Osteoblast (primary cell): ENCODE data around the gene IDUA. TPM values are rescaled to one million over a fixed set of nuclear protein-coding genes. Genes with fewer than 3 reads are reported as not detected.
"Not testable (repeated sequence)": the region's sequence is repeated elsewhere in the genome, so short reads cannot be mapped to it uniquely, and the experiment has no call there.

ENCODE experiments used
- DNase-seq: peaks from one replicate; pipeline ENCODE4 v3.0.0; 2011; ENCODE audit warnings: low spot score, mixed read lengths; ENCODE audit not compliant: insufficient read length; ENCODE audit errors: missing footprints
- H2AFZ ChIP-seq: 2 replicates; pipeline ENCODE4 v1.6.0; 2011; ENCODE audit warnings: mild to moderate bottlenecking, low read length
- H3K27ac ChIP-seq: 2 replicates; pipeline ENCODE4 v1.5.1; 2011; ENCODE audit warnings: mild to moderate bottlenecking, low read depth, low read length, moderate library complexity
- H3K27me3 ChIP-seq: 2 replicates; pipeline ENCODE4 v1.6.0; 2012; ENCODE audit warnings: mild to moderate bottlenecking, control low read depth, inconsistent platforms, low read length, moderate library complexity; ENCODE audit not compliant: insufficient read depth
- H3K36me3 ChIP-seq: 2 replicates; pipeline ENCODE4 v1.5.1; 2011; ENCODE audit warnings: mild to moderate bottlenecking, low read length, control low read depth, moderate library complexity; ENCODE audit not compliant: insufficient read depth
- H3K4me1 ChIP-seq: 2 replicates; pipeline ENCODE4 v1.5.1; 2011; ENCODE audit warnings: mild to moderate bottlenecking, low read length, control low read depth, moderate library complexity; ENCODE audit not compliant: insufficient read depth
- H3K4me2 ChIP-seq: 2 replicates; pipeline ENCODE4 v1.6.0; 2011; ENCODE audit warnings: mild to moderate bottlenecking, low read length; ENCODE audit not compliant: insufficient read depth
- H3K4me3 ChIP-seq: fragments of 200-600 bp; sonication (generic); 3 replicates; pipeline ENCODE4 v1.5.1; 2012; ENCODE audit warnings: mild to moderate bottlenecking, low read length, inconsistent platforms; ENCODE audit not compliant: insufficient read depth
- H3K79me2 ChIP-seq: 2 replicates; pipeline ENCODE4 v1.6.0; 2012; ENCODE audit warnings: mild to moderate bottlenecking, low read length, control low read depth, inconsistent platforms; ENCODE audit not compliant: insufficient read depth
- H3K9me3 ChIP-seq: 2 replicates; pipeline ENCODE4 v1.5.1; 2011; ENCODE audit warnings: low read depth, low read length, control low read depth
- H4K20me1 ChIP-seq: 2 replicates; pipeline ENCODE4 v1.6.0; 2012; ENCODE audit warnings: mild to moderate bottlenecking, low read length, control low read depth; ENCODE audit not compliant: insufficient read depth
- total RNA-seq: library from RNA; depleted of rRNA; stranded (reverse); fragments of >200 nt; gene quantifications from 2 replicates; pipeline ENCODE4 v1.2.3, GENCODE V29; 2012
- TF ChIP-seq, protein P1 (sequence below): IDR thresholded peaks from 2 replicates; pipeline ENCODE4 v1.5.1; 2011; ENCODE audit warnings: mild to moderate bottlenecking, low read depth, low read length, moderate library complexity; ENCODE audit errors: extremely low read depth

IDUA gene
- total RNA-seq, 1 donor = 26.4 TPM

DNA sequence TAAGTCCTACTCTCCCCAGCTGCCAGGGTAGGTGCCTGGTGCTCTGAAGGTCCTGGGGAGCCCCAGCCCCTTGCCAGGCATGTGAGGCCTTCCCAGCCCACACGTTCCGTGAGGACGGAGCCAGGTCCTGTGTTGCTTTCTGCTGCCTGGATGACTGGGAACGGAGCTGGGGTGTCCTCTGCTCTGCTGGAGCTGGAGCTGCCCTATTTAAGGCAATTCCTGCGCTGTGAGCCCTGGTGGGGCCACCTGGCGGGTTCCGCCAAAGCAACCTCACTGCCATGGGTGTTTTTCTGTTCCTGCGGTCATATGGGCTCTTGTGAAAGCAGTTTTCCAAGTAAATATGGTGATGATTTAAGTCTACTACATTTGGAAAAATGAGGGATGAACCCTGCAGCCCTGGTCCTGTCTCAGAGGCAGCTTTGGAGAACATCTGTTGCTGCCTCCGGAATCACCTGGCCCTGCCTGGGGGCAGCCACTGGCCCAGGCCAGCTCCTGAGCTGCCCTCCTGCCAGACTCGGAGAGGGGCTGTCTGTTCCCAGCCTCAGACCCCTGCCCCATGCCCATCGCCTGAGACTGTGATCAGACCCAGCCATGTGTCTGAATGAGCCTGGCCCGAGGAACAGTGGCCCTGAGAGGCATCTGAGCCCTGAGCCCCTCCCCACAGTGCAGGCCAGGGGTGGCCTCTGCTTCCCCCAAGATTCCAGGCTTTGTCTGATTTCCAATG is 57.8 kb downstream of the IDUA start:
- H3K4me3 ChIP-seq = peak overlapping the region; percentile 59
- H3K27ac ChIP-seq = peak overlapping the region; percentile 98
- H3K4me2 ChIP-seq = peak overlapping the region; percentile 80
- no peaks in the 10 kb centered on the region for H3K9me3 ChIP-seq
- peak overlapping the region; percentile 87 for H2AFZ ChIP-seq
- no peaks in the 10 kb centered on the region for H3K79me2 ChIP-seq
- peaks cover 59% of the 10 kb centered on the region for H3K4me1 ChIP-seq
- DNase-seq = no peak
- H3K27me3 ChIP-seq = no peaks in the 10 kb centered on the region
- TF ChIP-seq, protein P1, sequence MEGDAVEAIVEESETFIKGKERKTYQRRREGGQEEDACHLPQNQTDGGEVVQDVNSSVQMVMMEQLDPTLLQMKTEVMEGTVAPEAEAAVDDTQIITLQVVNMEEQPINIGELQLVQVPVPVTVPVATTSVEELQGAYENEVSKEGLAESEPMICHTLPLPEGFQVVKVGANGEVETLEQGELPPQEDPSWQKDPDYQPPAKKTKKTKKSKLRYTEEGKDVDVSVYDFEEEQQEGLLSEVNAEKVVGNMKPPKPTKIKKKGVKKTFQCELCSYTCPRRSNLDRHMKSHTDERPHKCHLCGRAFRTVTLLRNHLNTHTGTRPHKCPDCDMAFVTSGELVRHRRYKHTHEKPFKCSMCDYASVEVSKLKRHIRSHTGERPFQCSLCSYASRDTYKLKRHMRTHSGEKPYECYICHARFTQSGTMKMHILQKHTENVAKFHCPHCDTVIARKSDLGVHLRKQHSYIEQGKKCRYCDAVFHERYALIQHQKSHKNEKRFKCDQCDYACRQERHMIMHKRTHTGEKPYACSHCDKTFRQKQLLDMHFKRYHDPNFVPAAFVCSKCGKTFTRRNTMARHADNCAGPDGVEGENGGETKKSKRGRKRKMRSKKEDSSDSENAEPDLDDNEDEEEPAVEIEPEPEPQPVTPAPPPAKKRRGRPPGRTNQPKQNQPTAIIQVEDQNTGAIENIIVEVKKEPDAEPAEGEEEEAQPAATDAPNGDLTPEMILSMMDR = no peak
- no peaks in the 10 kb centered on the region for H4K20me1 ChIP-seq
- H3K36me3 ChIP-seq = no peaks in the 10 kb centered on the region

DNA sequence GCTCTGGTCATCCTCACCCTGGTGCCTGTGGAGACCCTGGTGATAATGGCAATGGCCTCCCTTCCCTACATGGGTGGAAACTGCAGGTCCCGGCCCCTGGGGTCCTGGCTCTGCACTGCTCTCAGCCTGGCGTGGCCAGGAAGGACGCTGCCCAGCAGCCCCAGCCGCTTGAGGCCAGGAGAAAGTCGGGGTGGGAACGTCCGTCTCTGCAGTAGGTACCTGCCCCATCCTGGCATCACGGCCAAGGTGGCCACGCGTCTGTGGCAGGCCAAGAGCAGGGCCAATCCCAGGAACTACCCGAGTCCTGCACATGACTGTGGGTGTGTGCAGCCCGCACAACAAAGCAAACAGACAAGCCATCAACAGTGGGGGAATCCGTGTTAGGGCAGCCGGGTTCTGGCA is 58.4 kb downstream of the IDUA start:
- H4K20me1 ChIP-seq = no peaks in the 10 kb centered on the region
- H3K4me3 ChIP-seq = no peak overlapping the region
- H3K9me3 ChIP-seq = no peaks in the 10 kb centered on the region
- peak overlapping the region; percentile 68 for H3K4me2 ChIP-seq
- H3K27me3 ChIP-seq = no peaks in the 10 kb centered on the region
- no peaks in the 10 kb centered on the region for H3K79me2 ChIP-seq
- peak; percentile 76 for DNase-seq
- H2AFZ ChIP-seq = no peak overlapping the region
- H3K27ac ChIP-seq = peak overlapping the region; percentile 98
- no peaks in the 10 kb centered on the region for H3K36me3 ChIP-seq
- peaks cover 55% of the 10 kb centered on the region for H3K4me1 ChIP-seq
- TF ChIP-seq, protein P1 = no peak

DNA sequence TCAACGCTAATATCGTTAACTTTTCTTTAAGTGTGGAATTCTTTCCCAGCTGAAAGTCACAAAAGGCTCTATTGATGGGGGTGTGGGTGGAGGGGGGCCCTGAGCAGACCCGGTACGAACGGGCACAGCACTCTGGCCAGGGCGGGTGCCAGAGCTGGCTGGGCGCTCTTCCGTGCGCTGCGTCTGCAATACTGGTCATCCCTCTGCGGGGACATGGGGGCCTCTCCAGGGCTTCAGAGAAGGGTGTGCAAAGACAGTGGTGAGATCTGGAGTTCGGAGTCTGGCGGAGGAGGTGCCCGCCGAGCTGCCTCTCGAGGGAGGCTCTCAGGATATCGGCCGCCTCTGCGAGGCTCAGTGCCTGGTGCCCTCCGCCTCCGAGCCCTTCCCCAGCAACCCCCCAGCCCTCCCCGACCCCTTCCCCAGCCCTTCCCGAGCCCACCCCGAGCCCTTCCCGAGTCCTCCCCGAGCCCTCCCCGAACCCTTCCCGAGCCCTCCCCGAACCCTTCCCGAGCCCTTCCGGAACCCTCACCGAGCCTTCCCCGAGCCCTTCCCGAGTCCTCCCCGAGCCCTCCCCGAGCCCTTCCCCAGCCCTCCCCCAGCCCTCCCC is 58.9 kb downstream of the IDUA start:
- TF ChIP-seq, protein P1 = no peak

DNA sequence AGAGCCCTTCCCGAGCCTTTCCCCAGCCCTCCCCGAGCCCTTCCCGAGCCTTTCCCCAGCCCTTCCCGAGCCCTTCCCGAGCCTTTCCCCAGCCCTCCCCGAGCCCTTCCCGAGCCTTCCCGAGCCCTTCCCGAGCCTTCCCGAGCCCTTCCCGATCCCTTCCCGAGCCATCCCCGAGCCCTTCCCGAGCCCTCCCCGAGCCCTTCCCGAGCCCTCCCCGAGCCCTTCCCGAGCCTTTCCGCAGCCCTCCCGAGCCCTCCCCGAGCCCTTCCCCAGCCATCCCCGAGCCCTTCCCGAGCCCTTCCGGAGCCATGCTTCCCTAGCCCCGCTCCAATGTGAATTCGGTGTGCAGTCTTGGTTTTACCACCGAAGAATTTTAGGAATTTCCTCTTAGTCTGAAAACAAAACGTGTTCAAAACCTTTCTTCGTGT is 59.8 kb downstream of the IDUA start:
- peak; percentile 95 for DNase-seq
- Histone ChIP-seq H3K4me1 (peaks cover 49% of the 10 kb centered on the region), H2AFZ (peak overlapping the region; percentile 42), H3K4me3 (peak overlapping the region; percentile 55), H3K4me2 (peak overlapping the region; percentile 76), H3K27ac (peak overlapping the region; percentile 24)
- H3K27me3 ChIP-seq, H3K36me3 ChIP-seq, H3K9me3 ChIP-seq, H3K79me2 ChIP-seq, H4K20me1 ChIP-seq: not testable (repeated sequence)

More for the DNA sequence above, 58.9 kb downstream of the IDUA start:
- H3K36me3 ChIP-seq = no peaks in the 10 kb centered on the region
- peaks cover 55% of the 10 kb centered on the region for H3K4me1 ChIP-seq
- H3K4me2 ChIP-seq = peak overlapping the region; percentile 68
- no peaks in the 10 kb centered on the region for H4K20me1 ChIP-seq
- peaks cover 2% of the 10 kb centered on the region for H3K27me3 ChIP-seq
- H3K9me3 ChIP-seq = no peaks in the 10 kb centered on the region
- no peaks in the 10 kb centered on the region for H3K79me2 ChIP-seq
- H2AFZ ChIP-seq = no peak overlapping the region
- H3K4me3 ChIP-seq = peak overlapping the region; percentile 39
- peak; percentile 34 for DNase-seq
- H3K27ac ChIP-seq = no peak overlapping the region
